GM12891 (cell line): ENCODE measurements around the gene UNC5C.

ENCODE experiments used
- DNase-seq: peaks from one replicate; pipeline ENCODE4 v3.0.0; 2011; ENCODE audit warnings: low spot score; ENCODE audit not compliant: insufficient read length
- FAIRE-seq: peaks from 2 replicates; lab custom pipeline; 2011; peaks lifted over from hg19 to GRCh38; lab: Jason Lieb, UNC
- PAX5 ChIP-seq: IDR thresholded peaks from 2 replicates; pipeline ENCODE4 v1.6.1; 2011; ENCODE audit warnings: low read length, moderate library complexity, mild to moderate bottlenecking; ENCODE audit not compliant: insufficient read depth, severe bottlenecking
- POLR2A ChIP-seq: IDR thresholded peaks from 2 replicates; pipeline ENCODE4 v1.6.1; 2011; ENCODE audit warnings: low read depth, low read length, control low read depth
- POLR2AphosphoS5 ChIP-seq: IDR thresholded peaks from 2 replicates; pipeline ENCODE4 v1.6.1; 2011; ENCODE audit warnings: low read depth, low read length, control low read depth
- POU2F2 ChIP-seq: IDR thresholded peaks from 2 replicates; pipeline ENCODE4 v1.6.1; 2011; ENCODE audit warnings: low read depth, mild to moderate bottlenecking, control low read depth, low read length, moderate library complexity
- SPI1 ChIP-seq: IDR thresholded peaks from 2 replicates; pipeline ENCODE4 v1.6.1; 2011; ENCODE audit warnings: low read depth, low read length, control low read depth
- TAF1 ChIP-seq: IDR thresholded peaks from 2 replicates; pipeline ENCODE4 v1.6.1; 2011; ENCODE audit warnings: low read depth, low read length, control low read depth

Gene UNC5C

DNA sequence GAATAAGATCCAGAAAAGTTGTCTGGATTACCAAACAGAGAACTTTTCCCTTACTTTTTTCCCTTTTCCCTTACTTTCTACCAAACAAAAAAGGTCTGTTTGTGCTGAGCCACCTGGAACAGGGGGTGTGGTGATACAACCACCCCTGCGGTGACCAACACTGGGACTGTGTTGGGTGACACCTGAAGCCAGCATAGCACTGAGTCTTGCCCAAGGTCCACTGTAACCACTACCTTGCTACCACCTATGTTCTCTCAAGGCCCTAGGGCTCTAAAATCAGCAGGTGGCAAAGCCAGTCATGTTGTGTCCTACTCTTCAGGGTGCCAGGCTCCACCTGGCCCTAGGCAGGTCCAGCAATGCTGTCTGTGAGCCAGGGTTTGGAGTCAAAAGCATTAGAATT lies 22.8 kb upstream of the UNC5C start:
- DNase-seq (no peak), FAIRE-seq (no peak)
- TF ChIP-seq POU2F2 (no peak), SPI1 (no peak), TAF1 (no peak), POLR2AphosphoS5 (no peak), POLR2A (no peak), PAX5 (no peak)

DNA sequence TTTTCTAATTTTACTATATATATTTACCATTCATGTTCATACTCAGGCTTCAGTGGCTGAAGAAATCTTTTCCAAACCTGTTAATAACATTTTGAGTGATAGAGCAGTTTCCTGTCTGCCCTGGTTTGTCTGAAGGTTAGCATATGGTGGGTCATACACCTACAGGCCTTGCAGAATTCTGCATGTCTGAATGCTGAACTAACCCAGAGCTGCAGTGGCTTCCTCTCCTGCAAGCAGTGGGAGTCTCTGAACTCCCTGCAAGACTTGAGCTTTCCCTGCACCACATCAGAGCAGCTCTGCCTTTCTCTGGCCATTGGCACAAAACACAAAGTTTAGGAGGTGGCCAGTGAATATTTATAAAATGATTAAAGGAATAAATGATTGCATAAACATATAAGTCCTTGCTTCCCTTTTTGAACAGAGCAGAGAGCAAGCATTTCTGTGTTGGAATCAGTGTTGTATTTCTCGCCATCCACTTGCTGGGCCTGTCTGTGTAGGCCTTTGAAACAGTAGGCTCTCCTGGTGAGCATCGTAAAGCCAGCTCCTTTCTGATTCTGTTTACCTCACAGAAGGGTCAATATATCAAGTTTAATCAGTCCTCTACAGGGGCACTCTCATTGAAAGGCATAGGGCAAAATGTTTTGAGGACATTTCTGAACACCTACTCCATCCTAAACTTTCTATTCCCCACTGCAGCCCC lies 15.0 kb upstream of the UNC5C start:
- FAIRE-seq (no peak), DNase-seq (no peak)
- TF ChIP-seq POLR2A (no peak), PAX5 (no peak), POU2F2 (no peak), TAF1 (no peak), SPI1 (no peak), POLR2AphosphoS5 (no peak)

DNA sequence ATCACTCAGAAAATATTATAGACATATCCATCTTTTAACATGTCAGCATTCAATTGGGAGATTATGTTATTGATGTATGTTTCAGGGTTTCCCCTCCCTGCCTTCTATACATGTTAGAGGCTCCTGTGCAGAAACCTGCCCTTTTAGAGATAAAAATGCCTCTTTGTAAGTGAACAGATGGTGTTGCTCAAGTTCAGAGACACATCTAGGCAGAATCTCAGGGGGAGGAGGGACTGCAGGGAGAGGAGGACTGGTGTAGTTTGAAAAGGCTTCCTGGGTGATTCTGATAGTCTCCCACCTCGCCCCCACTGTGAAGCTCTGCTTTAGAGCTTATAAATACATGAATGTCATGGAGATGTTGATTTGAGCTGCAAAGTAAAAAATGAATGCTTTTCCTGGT lies 12.0 kb upstream of the UNC5C start:
- TF ChIP-seq PAX5 = no peak
- TF ChIP-seq POU2F2 = no peak
- no peak for TF ChIP-seq POLR2AphosphoS5
- no peak for TF ChIP-seq POLR2A
- no peak for TF ChIP-seq TAF1
- no peak for TF ChIP-seq SPI1
- FAIRE-seq (no peak), DNase-seq (no peak)

DNA sequence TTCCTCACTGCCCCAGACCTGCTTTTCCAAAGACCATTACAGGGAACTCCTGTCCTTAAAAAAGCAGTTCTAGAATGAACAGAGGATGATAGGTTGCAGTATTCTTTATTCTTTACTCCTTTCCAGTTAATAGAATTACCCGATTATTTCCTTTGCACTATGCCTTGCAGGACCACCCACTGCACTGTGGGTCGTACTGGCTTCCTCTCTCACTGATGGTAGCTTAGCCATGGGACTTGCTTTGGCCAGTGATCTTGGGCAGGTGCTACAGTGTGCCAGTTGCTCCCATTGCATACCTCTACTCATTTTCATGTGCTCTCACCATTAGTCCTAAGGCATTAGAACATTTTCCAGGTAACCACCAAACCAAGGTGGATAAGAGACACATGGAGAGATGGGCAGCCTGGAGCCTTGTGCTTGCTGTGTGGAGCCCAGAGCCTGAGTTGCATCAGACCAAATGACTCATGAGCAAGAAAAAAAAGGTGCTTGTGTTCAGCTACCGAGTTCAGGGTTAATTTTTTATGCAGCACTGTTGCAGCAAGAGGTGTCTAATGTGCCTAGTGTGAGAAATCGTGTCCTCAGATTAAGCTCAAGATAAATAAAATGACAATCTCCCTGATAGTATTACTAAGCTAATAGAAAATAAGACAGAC lies 7.6 kb upstream of the UNC5C start:
- no peak for FAIRE-seq
- DNase-seq = no peak
- TF ChIP-seq POU2F2 (no peak), PAX5 (no peak), POLR2A (no peak), POLR2AphosphoS5 (no peak), TAF1 (no peak), SPI1 (no peak)

- FAIRE-seq = no peak
- TF ChIP-seq SPI1 = no peak
- TF ChIP-seq PAX5 = no peak
- no peak for DNase-seq
Observed at GRCh38 chr4:95552942-95553550, 4.3 kb upstream of the UNC5C start.

- no peak for FAIRE-seq
- no peak for DNase-seq
- TF ChIP-seq POLR2A = no peak
- TF ChIP-seq PAX5 = no peak
- no peak for TF ChIP-seq POLR2AphosphoS5
- no peak for TF ChIP-seq POU2F2
- no peak for TF ChIP-seq SPI1
- TF ChIP-seq TAF1 = no peak
Observed at GRCh38 chr4:95551653-95552052, 2.9 kb upstream of the UNC5C start.

- DNase-seq = no peak
- FAIRE-seq = no peak
- TF ChIP-seq POLR2A = no peak
- no peak for TF ChIP-seq PAX5
- TF ChIP-seq SPI1 = no peak
- TF ChIP-seq POLR2AphosphoS5 = no peak
- no peak for TF ChIP-seq TAF1
- no peak for TF ChIP-seq POU2F2
Observed at GRCh38 chr4:95550115-95550987, 1.6 kb upstream of the UNC5C start.

DNA sequence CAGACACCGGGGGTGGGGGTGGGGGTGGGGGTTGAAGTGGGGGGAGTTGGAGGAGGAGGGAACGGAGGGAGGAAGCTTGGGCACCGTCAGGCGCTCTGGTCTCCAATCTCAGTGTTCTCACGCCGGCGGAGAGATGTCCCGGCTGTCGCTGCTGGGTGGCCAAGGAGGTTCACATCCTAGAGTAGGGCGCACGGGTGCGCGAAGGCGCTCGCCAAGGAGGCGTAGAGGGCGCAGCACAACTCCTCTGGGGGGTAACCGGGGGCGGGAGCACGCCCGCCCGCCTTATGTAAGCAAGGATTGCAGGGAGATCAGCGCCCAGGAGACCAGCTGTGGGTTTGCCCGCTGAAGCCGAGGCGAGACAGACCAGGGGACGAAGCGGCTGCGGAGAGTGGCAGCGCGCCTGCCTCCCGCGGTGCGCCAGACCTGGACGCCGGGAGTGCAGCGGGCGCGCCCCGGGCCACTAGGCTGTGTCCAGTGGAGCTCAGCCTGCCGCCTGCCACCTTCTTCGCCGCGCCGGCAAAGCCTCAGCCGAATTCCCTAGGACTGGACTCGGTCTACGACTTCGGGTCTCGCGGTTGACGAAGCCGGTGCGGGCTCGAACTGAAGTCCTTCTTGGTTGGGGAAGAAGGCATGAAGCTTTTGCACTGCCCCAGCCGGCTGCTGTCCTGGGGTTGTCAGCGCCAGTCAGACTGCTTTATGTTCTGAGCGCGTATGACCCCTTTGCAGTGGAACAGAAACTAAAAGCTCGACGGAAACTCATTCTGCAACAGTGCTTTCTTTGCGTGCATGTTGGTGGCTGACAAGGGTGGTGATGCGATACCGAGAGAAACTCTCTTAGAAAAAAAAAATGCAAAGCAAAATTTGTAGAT lies 707 bp upstream of the UNC5C start:
- no peak for FAIRE-seq
- peak; percentile 46 for DNase-seq

More for the DNA sequence above, 707 bp upstream of the UNC5C start:
- no peak for TF ChIP-seq PAX5
- TF ChIP-seq SPI1 = no peak
- no peak for TF ChIP-seq POU2F2
- TF ChIP-seq TAF1 = no peak
- TF ChIP-seq POLR2AphosphoS5 = no peak
- TF ChIP-seq POLR2A = no peak
